T47D (cell line): ENCODE data around the gene NPR1.

Source experiments
- DNase-seq, 2 experiments: peaks; one replicate each; pipeline versions ENCODE4 v3.0.0 to v3.0.0-alpha.2; 2011 to 2012; ENCODE audit warnings: low read depth in 1 of 2, low spot score in 1 of 2
- JUND ChIP-seq: IDR thresholded peaks from 2 replicates; pipeline ENCODE4 v1.6.1; 2012; ENCODE audit warnings: low read depth
- in situ Hi-C: cut with HindIII; loops from 2 replicates; pipeline ENCODE4 v1.10.0; 2016; ENCODE audit warnings: low sequenced_read_pairs, low pct_unique_long_range_greater_than_20kb

Gene NPR1

DNA sequence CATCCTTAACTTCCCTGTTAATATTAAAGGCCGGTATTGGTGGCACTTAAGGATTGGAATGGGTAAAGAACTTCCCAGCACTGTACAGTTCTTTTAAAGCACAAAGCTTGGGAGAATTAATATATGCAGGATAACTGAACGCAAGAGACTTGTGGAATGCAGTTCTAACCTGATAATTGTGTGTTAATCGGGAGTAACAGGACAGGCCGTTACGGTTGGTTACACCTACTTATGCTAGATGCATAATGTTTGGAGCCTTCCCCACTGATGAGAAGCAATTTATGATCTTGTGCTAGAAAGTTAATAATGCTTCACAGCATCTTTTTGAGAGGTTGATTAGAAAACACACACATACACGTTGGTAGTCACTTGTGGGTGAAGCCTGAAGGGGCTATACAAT, 37.6 kb upstream of the NPR1 start:
- no peak for TF ChIP-seq JUND
- in situ Hi-C loops: no loop called here

GRCh38 chr1:153642161-153642560, 36.3 kb upstream of the NPR1 start:
- TF ChIP-seq JUND: no peak
- in situ Hi-C loops: no loop called here
- no peak for DNase-seq

More for the DNA sequence above, 37.6 kb upstream of the NPR1 start:
- no peak for DNase-seq

- DNase-seq: no peak
- no peak for TF ChIP-seq JUND
- in situ Hi-C loops: no loop called here
Observed at GRCh38 chr1:153643100-153643499, 35.4 kb upstream of the NPR1 start.

DNA sequence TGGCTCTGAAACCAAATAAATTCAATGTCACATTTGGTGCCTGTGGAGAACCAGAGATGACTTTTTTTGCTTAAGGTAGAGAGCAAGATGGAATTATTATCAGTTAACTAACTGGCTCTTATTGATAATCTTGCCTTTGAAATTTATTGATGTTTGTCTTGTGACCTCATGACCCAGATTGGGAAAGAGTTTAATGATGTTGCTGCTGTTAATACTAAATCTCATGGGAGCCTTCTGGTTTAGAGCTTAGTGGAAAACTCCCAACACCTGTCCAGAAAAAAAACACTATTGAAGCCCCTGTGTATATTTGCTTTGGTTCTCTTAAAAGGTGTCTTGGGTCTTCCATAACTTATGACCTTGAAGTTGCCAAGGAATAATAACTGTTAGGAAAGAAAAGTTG, 34.7 kb upstream of the NPR1 start:
- in situ Hi-C loops: no loop called here
- DNase-seq: no peak
- TF ChIP-seq JUND: no peak

DNA sequence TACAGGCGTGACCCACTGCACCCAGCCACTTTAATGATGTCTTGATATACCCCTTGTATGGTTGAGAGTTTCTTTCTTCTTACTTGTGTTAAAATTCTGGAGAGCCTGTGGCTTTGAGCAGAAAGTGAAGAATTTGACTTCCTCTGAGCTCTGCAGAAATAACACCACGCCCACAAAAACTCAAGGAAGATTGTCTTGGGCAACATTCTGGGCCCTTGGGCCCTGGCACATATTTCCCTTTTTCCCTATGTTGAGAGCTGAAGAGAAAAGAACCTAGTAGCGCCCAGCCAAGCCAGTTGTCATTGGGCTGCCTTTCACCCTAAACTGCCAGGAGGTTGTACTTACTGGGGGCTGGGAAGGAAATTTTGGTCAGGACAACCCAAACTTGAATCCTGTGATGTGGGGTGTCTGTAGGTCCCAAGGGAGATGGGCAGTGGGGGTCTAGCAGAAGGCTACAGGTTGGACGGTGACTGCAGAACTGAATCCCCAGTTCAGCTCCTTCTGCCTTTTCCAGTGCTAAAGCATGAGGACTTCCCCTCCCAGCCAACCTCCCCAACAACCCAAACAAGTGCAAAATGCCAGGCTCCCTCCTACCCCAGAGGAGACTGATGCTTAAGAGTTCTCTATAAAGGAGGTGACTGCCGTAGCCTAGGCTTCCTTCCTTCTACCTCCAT, 31.7 kb upstream of the NPR1 start:
- no peak for TF ChIP-seq JUND
- in situ Hi-C loops: no loop called here

GRCh38 chr1:153647346-153647714, 31.2 kb upstream of the NPR1 start:
- in situ Hi-C loops: no loop called here
- DNase-seq: no peak
- TF ChIP-seq JUND: no peak

More for the DNA sequence above, 31.7 kb upstream of the NPR1 start:
- DNase-seq: no peak

- in situ Hi-C loops: no loop called here
- TF ChIP-seq JUND: no peak
- no peak for DNase-seq
Observed at GRCh38 chr1:153648000-153648643, 30.4 kb upstream of the NPR1 start.

GRCh38 chr1:153649137-153649862, 29.2 kb upstream of the NPR1 start:
- in situ Hi-C loops: no loop called here
- no peak for DNase-seq
- TF ChIP-seq JUND: no peak

GRCh38 chr1:153649863-153650235, 28.6 kb upstream of the NPR1 start:
- no peak for TF ChIP-seq JUND
- in situ Hi-C loops: no loop called here
- DNase-seq: peak; percentile 30 to 90

DNA sequence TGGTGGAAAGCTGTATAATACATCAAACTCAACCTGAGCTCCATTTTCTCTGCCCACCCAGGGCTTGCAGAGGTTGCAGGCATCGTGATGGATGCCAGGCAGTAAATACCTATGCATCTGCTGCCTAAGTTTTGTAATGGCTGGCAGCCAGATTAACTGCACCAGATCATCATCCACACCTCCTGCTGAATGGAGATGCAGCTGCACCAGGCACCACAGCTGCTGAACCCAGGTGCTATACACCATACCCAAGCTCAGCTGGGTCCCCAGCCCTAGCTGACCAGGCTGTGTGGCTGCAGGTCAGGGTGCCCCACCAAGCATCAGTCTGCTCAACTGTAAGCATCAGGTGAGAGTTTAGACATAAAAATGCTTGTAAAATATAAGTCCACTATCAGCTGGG, 26.7 kb upstream of the NPR1 start:
- in situ Hi-C loops: no loop called here
- TF ChIP-seq JUND: no peak
- DNase-seq: no peak

DNA sequence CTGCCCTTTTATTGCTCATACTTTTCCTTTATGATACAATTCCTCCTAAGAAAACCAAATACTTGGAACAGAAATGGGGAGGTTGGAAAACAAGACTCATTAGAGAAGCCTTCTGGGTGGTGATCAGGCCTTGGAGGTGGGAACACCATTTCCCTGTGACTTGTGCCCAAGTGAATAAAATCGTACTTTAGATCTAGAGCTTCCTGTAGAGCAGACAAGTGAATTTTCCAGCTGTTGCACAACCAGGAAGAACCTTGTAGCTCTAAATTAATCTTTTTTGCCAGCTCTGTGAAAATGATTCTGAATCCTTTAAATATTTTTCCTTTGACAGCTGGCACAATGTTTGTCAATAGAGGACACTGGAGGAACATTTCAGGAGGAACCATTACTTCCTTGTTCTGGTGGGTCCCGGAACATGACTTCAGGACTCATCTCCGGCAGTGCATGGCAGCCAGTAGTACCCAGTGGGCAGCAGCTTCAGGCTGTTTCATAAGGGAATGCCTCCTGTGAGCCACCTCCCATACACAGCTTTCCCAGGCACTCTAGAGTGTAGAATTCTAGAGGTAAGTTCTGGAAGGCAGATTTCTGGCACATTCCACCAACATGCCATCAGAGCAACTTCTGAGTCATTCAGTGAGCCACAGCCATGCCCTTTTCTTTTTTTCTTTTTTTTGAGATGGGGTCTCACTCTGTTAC, 25.5 kb upstream of the NPR1 start:
- in situ Hi-C loops: no loop called here
- TF ChIP-seq JUND: no peak
- DNase-seq: no peak

DNA sequence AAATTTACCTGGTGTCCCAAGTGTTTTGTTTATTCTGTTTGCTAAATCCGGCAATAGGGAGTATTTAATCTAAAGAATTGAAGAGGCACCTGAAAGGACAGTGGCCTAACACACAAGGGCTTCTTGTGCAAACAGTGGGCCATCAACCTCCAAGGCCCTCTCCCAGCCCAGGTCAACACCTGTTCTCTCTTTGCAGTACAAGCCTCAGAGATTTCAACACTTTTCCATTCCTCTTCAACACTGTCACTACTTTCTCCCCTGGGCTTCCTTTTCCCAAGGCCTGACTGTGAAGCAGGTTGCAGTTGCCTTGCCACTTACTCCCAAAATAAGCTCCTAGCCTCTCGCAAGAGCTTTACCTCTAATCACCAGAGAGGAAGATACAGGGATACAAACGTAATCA, 23.2 kb upstream of the NPR1 start:
- DNase-seq: no peak
- in situ Hi-C loops: no loop called here
- TF ChIP-seq JUND: no peak
